Muscle of back (tissue), 11 donors: ENCODE data around the gene ARHGAP28. TPM values are rescaled to one million over a fixed set of nuclear protein-coding genes. Genes with fewer than 3 reads are reported as not detected.

Experiments used
- DNase-seq, 3 donors: peaks; one replicate each; pipeline versions ENCODE4 v3.0.0 to v3.0.0-alpha.2; 2013
- polyA plus RNA-seq, 10 donors: library from polyadenylated mRNA; unstranded; fragments of 120-200 nt; gene quantifications; one replicate each; pipeline ENCODE4 v1.2.1, GENCODE V29; 2013; ENCODE audit not compliant: insufficient read length in 10 of 10

ARHGAP28 gene
- polyA plus RNA-seq, 10 donors: 17.8 to 41.9 (median 28.2) TPM

DNA sequence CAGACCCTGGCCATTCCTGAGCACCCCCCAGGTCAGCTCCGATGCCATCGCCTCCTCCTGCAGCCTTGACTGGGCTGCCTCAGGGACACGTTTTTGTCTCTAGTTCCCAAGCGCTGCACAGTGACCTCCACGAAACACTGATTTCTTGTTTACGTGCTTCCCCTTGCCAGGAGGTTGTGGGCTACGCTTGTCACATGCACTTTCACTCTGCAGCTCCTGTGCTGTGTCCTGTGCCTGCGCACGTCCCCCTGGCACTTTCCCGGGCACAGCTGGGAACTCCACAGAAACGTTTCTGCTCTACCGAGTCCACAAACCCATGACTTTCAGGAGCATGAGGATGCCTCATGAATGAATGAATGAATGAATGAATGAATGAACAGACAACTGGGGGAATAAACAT is 227.5 kb downstream of the ARHGAP28 start:
- no peak for DNase-seq

DNA sequence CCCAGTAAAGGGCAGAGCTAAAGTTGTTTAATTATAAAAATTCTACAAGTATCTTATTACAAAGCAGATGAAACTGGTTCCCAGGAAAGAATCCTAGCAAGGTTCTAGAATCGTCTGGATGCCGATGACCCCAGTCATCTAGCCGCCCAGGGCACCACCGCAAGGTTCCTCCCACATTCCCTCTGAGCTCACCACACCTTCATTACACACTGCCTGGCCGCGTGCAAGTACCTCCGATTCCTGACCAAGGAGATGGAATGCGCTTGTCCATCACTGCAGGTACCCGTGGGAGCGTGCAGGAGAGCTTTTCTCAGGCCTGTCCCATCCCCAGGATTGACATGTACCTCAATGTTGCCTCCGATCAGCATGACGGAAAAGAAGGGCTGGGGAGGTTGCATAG is 229.6 kb downstream of the ARHGAP28 start:
- no peak for DNase-seq

DNA sequence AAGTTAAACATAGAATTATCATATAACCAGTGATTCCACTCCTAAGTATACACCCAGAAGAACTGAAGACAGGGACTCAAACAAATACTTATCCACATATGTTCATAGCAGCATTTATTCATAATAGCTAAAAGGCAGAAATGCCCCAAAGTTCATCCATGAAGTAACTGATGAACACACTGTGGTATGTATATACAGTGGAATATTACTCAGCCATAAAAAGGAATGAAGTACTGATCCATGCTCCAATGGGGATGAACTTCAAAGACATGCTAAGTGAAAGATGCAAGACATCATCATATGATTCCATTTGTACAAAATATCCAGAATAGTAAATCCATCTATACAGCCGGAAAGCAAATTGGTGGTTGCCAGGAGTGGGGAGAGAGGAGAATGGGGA is 230.6 kb downstream of the ARHGAP28 start:
- no peak for DNase-seq

DNA sequence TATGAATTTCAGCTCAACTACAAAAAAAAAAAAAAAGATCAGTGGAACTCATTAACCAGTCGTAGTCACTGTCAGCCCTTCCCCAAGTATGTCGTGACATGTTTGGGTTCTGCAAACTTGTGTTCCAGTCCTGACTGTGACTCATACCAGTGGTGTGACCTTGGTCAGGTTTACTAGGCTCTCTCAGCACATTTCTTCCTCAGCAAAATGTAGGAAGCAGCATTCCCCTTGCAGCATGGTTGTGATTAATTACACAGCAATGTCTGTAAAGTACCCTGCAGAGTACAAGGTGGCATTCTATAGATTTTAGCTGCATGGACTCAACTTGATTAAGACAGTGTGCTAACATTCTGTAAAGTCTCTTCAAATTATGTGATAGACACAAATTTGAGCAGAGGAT is 231.1 kb downstream of the ARHGAP28 start:
- DNase-seq: peak in 1 of 3 donors; percentile 10

DNA sequence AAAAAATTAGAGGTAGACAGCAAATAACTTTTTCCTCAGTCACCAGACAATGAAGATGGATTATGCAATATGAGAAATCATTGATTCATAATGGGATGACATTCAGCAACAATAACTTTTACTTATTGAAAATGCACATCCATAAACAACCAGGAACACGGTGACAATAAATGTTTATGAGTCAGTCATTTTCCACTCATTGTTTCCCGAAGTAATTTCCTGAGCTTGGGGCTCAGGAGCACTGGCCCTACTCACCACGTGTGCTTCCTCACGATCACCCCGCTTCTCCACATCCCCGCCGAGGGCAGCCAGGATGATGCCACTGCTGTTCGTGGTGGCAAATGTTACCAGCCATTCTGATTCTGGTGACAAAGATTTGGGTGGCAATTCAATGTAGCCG is 231.8 kb downstream of the ARHGAP28 start:
- DNase-seq: no peak

DNA sequence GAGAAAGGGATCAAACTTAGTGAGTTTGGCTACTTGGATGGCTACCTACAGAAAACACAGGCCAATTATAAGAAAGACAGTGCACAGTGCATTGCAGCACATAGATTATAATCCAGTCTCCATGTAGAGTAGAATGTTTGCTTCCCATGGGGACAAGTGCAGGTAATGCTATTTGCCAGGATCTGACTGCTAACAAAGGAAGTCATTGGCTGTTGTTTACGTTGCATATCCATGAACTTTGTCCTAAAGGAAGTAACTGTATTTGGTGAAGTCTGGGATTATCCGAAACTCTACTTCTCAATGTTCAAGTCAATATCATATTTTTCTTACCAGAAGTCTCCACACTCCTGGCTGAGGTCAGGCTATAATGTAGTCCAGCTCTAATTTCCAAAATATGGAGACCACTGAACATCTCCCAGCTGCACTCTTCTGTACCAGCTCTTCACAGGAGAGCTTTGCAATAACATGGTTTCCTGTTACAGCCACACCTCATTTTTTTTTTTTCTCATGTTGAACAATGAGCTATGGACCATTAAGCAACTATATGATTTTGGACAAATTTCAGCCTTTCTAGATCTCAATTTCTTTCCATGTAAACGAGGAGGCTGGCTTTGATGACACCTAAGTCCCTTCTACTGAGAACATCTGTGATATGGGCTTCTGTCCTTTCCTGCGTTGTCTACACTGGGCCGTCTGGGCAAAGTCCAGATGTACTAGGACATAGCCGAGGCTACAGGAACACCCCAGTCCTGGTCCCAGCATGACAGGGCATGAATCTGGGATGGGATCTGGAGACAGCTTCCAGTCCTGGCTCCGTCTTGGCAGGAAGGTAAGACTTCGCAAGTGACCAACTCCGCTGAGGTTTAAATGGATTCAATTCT is 233.3 kb downstream of the ARHGAP28 start:
- no peak for DNase-seq

DNA sequence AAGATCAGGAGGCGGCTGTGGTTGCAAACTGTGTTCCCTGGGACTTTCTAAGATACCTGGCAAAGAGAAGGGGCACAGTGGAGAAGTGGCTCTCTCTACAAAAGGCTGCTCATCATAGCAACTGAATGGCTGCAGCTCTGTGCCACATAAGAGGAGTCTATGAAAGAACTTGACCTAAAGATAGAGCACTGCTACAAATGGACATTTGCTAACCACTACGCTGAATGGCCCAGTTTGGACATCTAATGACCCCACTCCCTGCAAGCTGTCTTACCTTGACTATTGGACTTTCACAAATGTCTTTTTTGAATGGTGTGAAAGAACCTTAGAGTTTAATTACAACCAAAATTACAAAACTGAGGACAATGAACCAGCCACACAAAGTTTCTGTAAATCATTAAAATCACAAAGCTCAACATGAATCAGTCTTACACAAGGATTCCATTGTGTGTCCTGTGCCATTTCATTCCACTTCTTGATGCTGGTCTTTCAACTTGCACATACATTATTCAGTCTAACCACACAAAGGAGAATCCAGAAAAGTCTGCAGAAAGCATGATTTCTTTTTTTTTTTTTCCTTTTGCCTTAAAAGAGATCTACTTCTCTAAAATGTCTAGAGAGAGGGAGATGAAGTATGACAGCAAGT is 234.1 kb downstream of the ARHGAP28 start:
- no peak for DNase-seq
